Heart left ventricle (tissue), 16 donors: ENCODE results near the gene RREB1. TPM values are rescaled to one million over a fixed set of nuclear protein-coding genes. Genes with fewer than 3 reads are reported as not detected.
A peak's percentile ranks its signal among the peaks of the same experiment; 100 is the strongest.

Source experiments
- ATAC-seq, 4 donors: fragments of 200-7000 bp; cut with Tn5 transposase; one replicate each; pipeline ENCODE4 v1.9.1; 2020 to 2022; ENCODE audit warnings: moderate library complexity in 4 of 4, mild to moderate bottlenecking in 3 of 4, moderate number of reproducible peaks in 1 of 4
- DNase-seq, 5 donors: peaks; one replicate each; pipeline ENCODE4 v3.0.0-alpha.2; 2020
- H3K27ac ChIP-seq, 12 donors: fragments of 200-600 bp; sonication (generic) in 4 of 12; one replicate each; pipeline versions ENCODE4 v1.5.0 to v1.8.0; 2016 to 2022; ENCODE audit warnings: mild to moderate bottlenecking in 2 of 12
- H3K27me3 ChIP-seq, 9 donors: fragments of 200-600 bp; sonication (generic) in 2 of 9; one replicate each; pipeline versions ENCODE4 v1.5.1 to v1.8.0; 2016 to 2022; ENCODE audit warnings: mild to moderate bottlenecking in 3 of 9
- H3K36me3 ChIP-seq, 9 donors: fragments of 200-600 bp; sonication (generic) in 2 of 9; one replicate each; pipeline versions ENCODE4 v1.5.0 to v1.8.0; 2018 to 2022; ENCODE audit warnings: mild to moderate bottlenecking in 2 of 9
- H3K4me1 ChIP-seq, 12 donors: fragments of 200-600 bp; sonication (generic) in 4 of 12; one replicate each; pipeline versions ENCODE4 v1.5.0 to v1.8.0; 2016 to 2022; ENCODE audit warnings: mild to moderate bottlenecking in 3 of 12
- H3K4me3 ChIP-seq, 12 donors: fragments of 200-600 bp; sonication (generic) in 4 of 12; one replicate each; pipeline versions ENCODE4 v1.5.0 to v1.8.0; 2017 to 2022; ENCODE audit warnings: mild to moderate bottlenecking in 9 of 12, moderate library complexity in 4 of 12
- H3K9me3 ChIP-seq, 12 donors: fragments of 200-600 bp; sonication (generic) in 4 of 12; one replicate each; pipeline versions ENCODE4 v1.5.0 to v1.8.0; 2016 to 2022; ENCODE audit warnings: mild to moderate bottlenecking in 1 of 12
- CTCF ChIP-seq, 12 donors: fragments of 200-600 bp; sonication (generic) in 4 of 12; IDR thresholded peaks; one replicate each; pipeline versions ENCODE4 v1.5.0 to v1.8.0; 2018 to 2022; ENCODE audit warnings: antibody characterized with exemption in 12 of 12, mild to moderate bottlenecking in 5 of 12
- POLR2A ChIP-seq, 2 donors: fragments of 450-650 bp; IDR thresholded peaks; one replicate each; pipeline ENCODE4 v1.6.1; 2017; ENCODE audit warnings: antibody characterized with exemption in 2 of 2, mild to moderate bottlenecking in 2 of 2, moderate library complexity in 2 of 2
- WGBS, 4 donors: extraction: QIAGEN DNeasy Blood & Tissue Kit in 2 of 4; methylation state at CpG; one replicate each; pipeline versions ENCODE4 v1.1.5 to v1.1.7; 2013 to 2018; 5-methylcytosine and 5-hydroxymethylcytosine counted together
- intact Hi-C, 10 donors: fragments of 100-400 bp; cut with DNase I; formaldehyde crosslinking; loops; one replicate each; pipeline versions ENCODE4 v1.11.1 to v1.14.2; 2022
- polyA plus RNA-seq, 2 donors: library from polyadenylated mRNA; stranded (reverse); fragments of 200-250 nt; gene quantifications; one replicate each; pipeline ENCODE4 v1.2.3, GENCODE V29; 2013
- total RNA-seq, 9 donors: library from RNA; depleted of rRNA in 2 of 9; stranded (reverse); fragments of >200 nt in 2 of 9; fragmentation: NEBNext Ultra II Directional in 3 of 9; extraction: Animal tissue kit (Norgen Biotek cat#: 25700) in 3 of 9; gene quantifications; one replicate each; pipeline versions ENCODE4 v1.1.0 to v1.2.4, GENCODE V29; 2016 to 2023
- donor health status: ischemic (EF 13 %, LVEDD 7.1; RV severe dilation, severe dysfunction).
- donor health status: healthy with polysubstance abuse.
- donor health status: DM: no; HTN: yes; CAD: no.
- donor health status: DM: no; HTN: no; CAD: no.
- donor health status: ischemic (EF 25% LVEDD 6.9; RV normal size, moderate dysfunction).
- donor health status: ischemic (EF 25% LVEDD 5.7; RV mildly dilated, moderate dysfunction).
- donor health status: healthy.
- donor health status: DM: yes; HTN: yes; CAD: no.
- donor health status: ischemic (EF 35%, LVEDD 5.7; RV mildly dilated, moderate dysfunction).
- donor health status: nonischemic (EF 11% LVEDD 7.7; RV severe dilation, severe dysfunction).
- donor health status: DM: yes; HTN: yes; CAD: no.
- donor health status: PGD.
- donor health status: ischemic (EF 29% LVEDD 5.4; RV normal size, mild dysfunction).
- donor health status: nonischemic (EF 23%, LVEDD 6.1; RV moderate dilation, normal function).

The RREB1 gene
- total and polyA plus RNA-seq, 11 donors, result 8.7 to 49.4 (median 35.7) TPM

GRCh38 chr6:7196019-7196402, 88.2 kb downstream of the RREB1 start:
- H3K9me3 ChIP-seq, result no peaks in the 10 kb centered on the region
- TF ChIP-seq POLR2A (IDR thresholded peaks at IDR 0.05), result no peak
- no peak for TF ChIP-seq CTCF (IDR thresholded peaks at IDR 0.05)
- peaks cover 0 to 68% (median 29%) of the 10 kb centered on the region in 9 donors for H3K36me3 ChIP-seq
- no peaks in the 10 kb centered on the region for H3K27me3 ChIP-seq
- no peak overlapping the region for H3K27ac ChIP-seq
- intact Hi-C loops, result no loop called here
- 39 to 53% (median 47%) methylated on average over 7 of the region's 7 CpGs for WGBS, 4 donors
- peak in 3 of 4 donors; percentile 41 to 64 (median 51) for ATAC-seq
- H3K4me1 ChIP-seq, result peaks cover 0 to 45% (median 6%) of the 10 kb centered on the region in 12 donors
- H3K4me3 ChIP-seq, result no peak overlapping the region
- DNase-seq, result no peak

- no peak for TF ChIP-seq POLR2A (IDR thresholded peaks at IDR 0.05)
- no peak for TF ChIP-seq CTCF (IDR thresholded peaks at IDR 0.05)
Measured at GRCh38 chr6:7196685-7197283, 89.0 kb downstream of the RREB1 start.

GRCh38 chr6:7197747-7198146, 90.0 kb downstream of the RREB1 start:
- TF ChIP-seq CTCF (IDR thresholded peaks at IDR 0.05) (no peak), POLR2A (IDR thresholded peaks at IDR 0.05) (no peak)
- Histone ChIP-seq H3K27ac (no peak overlapping the region), H3K4me1 (peaks cover 0 to 56% (median 6%) of the 10 kb centered on the region in 12 donors), H3K27me3 (no peaks in the 10 kb centered on the region), H3K36me3 (peaks cover 0 to 57% (median 26%) of the 10 kb centered on the region in 9 donors), H3K9me3 (no peaks in the 10 kb centered on the region), H3K4me3 (no peak overlapping the region)
- no peak for DNase-seq
- intact Hi-C loops, result no loop called here
- no peak for ATAC-seq
- 93 to 96% (median 95%) methylated on average over 6 of the region's 6 CpGs for WGBS, 4 donors

More at GRCh38 chr6:7196685-7197283, 89.0 kb downstream of the RREB1 start:
- peaks cover 0 to 60% (median 25%) of the 10 kb centered on the region in 9 donors for H3K36me3 ChIP-seq
- no peak overlapping the region for H3K4me3 ChIP-seq
- H3K27ac ChIP-seq, result no peak overlapping the region
- H3K4me1 ChIP-seq, result peaks cover 0 to 48% (median 6%) of the 10 kb centered on the region in 12 donors
- ATAC-seq (peak in 1 of 4 donors; percentile 21), DNase-seq (no peak)
- intact Hi-C loops, result no loop called here
- WGBS, 4 donors, result 56 to 67% (median 60%) methylated on average over 4 of the region's 4 CpGs
- H3K27me3 ChIP-seq, result no peaks in the 10 kb centered on the region
- H3K9me3 ChIP-seq, result no peaks in the 10 kb centered on the region

GRCh38 chr6:7198833-7199800, 91.4 kb downstream of the RREB1 start:
- Histone ChIP-seq H3K36me3 (peaks cover 0 to 57% (median 36%) of the 10 kb centered on the region in 9 donors), H3K27me3 (no peaks in the 10 kb centered on the region), H3K4me1 (peaks cover 0 to 65% (median 6%) of the 10 kb centered on the region in 12 donors), H3K27ac (peak overlapping the region in 1 of 12 donors; percentile 53), H3K4me3 (no peak overlapping the region), H3K9me3 (no peaks in the 10 kb centered on the region)
- DNase-seq (no peak), ATAC-seq (no peak)
- intact Hi-C loops, result no loop called here
- 93 to 96% (median 95%) methylated on average over 11 of the region's 11 CpGs for WGBS, 4 donors
- TF ChIP-seq POLR2A (IDR thresholded peaks at IDR 0.05), result no peak
- TF ChIP-seq CTCF (IDR thresholded peaks at IDR 0.05), result no peak
